ENCODE measurements around the gene PPM1A. TPM values are rescaled to one million over a fixed set of nuclear protein-coding genes. Genes with fewer than 3 reads are reported as not detected.

The PPM1A gene
- total RNA-seq, 1 donor = 31.0 TPM

DNA sequence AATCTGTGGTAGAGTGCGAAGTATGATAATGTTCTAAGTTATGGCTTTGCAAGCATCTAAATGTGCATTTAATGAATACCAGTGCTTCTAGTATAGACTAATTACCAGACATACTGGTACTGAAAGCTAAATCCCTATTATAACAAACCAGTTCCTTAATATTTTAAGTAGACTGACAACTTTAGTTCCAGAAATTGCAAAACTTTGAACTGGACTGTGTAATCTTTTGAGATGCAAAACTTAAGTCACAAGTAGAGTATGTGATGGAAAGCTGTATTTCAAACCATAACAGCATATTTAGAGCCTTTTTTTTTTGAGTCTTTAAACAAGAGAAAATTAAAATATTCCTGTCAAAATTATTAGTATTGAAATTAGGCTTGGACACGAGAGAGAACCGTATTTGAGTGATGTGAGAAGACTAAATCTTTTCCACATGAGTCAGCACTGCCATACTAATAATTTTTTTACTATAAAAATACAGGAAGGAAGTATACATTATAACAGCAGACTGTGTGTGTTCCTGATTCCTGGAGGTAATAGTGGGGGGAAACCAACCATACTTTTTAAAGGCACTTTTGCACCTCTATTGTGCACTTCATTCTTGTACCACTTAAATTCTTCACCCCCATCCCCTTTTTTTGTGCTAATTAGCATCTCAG, 45.5 kb downstream of the PPM1A start:
- TF ChIP-seq, protein P1, sequence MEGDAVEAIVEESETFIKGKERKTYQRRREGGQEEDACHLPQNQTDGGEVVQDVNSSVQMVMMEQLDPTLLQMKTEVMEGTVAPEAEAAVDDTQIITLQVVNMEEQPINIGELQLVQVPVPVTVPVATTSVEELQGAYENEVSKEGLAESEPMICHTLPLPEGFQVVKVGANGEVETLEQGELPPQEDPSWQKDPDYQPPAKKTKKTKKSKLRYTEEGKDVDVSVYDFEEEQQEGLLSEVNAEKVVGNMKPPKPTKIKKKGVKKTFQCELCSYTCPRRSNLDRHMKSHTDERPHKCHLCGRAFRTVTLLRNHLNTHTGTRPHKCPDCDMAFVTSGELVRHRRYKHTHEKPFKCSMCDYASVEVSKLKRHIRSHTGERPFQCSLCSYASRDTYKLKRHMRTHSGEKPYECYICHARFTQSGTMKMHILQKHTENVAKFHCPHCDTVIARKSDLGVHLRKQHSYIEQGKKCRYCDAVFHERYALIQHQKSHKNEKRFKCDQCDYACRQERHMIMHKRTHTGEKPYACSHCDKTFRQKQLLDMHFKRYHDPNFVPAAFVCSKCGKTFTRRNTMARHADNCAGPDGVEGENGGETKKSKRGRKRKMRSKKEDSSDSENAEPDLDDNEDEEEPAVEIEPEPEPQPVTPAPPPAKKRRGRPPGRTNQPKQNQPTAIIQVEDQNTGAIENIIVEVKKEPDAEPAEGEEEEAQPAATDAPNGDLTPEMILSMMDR (IDR thresholded peaks at IDR 0.05; ENCODE audit: insufficient read depth, low read length) = no peak
- no peak for DNase-seq (ENCODE audit: low read depth)
- H3K4me3 ChIP-seq (ENCODE audit: low read depth, low read length) = no peak overlapping the region

DNA sequence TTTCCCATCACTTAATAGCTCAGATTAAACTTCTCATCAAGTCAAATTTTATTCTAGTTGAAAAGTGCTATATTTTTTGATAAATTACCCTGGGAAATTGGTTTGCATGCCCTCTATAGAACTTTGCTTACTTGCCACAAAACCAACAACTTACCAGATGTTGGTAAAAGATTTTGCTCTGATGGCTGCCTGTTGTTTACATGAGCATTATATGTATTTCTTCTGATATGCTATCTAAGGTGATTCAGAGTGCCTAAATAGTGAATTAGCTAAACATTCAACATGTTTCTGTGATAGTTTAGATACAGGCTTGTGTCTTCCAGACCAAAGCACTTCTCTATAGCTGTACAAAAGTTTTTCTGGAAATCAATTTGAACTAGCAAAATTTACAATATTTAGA, 51.0 kb downstream of the PPM1A start:
- TF ChIP-seq, protein P1 (IDR thresholded peaks at IDR 0.05; ENCODE audit: insufficient read depth, low read length) = no peak
- H3K4me3 ChIP-seq (ENCODE audit: low read depth, low read length) = no peak overlapping the region
- DNase-seq (ENCODE audit: low read depth) = no peak

DNA sequence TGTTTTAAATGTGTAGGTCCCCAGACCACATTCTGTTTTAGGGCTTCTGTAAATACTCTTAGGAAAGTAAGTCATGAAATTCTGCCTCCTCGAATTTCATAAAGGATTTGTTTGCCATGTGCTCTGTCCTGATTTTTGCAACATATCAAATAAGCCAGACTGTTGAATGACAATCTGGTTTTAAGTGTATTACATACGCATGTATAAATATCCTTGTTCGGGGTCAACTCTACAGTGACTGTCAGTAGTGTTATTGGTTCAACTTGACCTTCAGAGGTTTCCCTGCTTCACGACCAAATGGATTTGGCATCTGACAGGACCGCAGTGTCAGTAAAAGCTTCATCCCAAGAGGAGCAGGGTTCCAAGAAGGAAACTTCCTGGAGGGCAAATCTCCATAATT, 52.7 kb downstream of the PPM1A start:
- TF ChIP-seq, protein P1 (IDR thresholded peaks at IDR 0.05; ENCODE audit: insufficient read depth, low read length) = no peak
- no peak for DNase-seq (ENCODE audit: low read depth)
- H3K4me3 ChIP-seq (ENCODE audit: low read depth, low read length) = no peak overlapping the region

DNA sequence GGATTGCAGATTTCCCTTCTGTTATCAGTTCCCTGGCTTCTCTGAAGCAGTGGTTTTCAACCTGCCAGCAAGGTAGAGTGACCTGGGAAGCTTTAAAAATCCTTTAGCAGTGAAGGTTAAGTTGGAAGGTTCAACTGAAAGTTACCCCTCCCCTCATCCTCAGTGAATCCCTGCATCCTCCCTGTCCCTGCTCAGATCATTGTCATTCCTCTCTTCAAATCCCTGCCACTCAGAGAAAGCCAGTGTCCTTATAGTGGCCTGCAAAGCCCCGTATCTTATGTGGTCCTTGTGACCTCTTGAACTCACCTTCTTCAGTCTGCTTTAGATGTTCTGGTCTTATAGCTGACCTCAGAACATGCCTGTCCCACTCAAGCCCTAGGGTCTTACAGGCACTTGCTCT, 53.6 kb downstream of the PPM1A start:
- H3K4me3 ChIP-seq (ENCODE audit: low read depth, low read length) = no peak overlapping the region
- TF ChIP-seq, protein P1 (IDR thresholded peaks at IDR 0.05; ENCODE audit: insufficient read depth, low read length) = no peak
- no peak for DNase-seq (ENCODE audit: low read depth)

DNA sequence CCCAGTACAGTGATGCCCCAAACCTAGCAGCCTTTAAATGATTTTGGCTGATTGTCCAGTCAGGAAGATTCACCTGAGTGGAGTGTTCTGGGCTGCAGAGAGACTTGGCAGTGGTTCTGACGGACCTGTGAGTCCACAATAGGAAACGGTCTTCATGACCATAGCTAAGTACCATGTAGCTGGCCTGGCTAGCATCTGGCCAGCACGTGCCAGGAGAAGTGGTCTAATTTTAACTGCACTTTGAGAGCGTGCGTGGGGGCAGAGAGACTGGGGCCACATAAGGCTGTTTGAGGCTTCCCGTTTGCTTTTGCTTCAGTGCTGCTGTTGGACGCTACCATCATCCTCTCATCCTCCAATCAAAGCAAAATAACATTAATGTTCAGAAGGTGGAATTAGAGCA, 54.7 kb downstream of the PPM1A start:
- no peak for DNase-seq (ENCODE audit: low read depth)
- TF ChIP-seq, protein P1 (IDR thresholded peaks at IDR 0.05; ENCODE audit: insufficient read depth, low read length) = no peak
- no peak overlapping the region for H3K4me3 ChIP-seq (ENCODE audit: low read depth, low read length)

DNA sequence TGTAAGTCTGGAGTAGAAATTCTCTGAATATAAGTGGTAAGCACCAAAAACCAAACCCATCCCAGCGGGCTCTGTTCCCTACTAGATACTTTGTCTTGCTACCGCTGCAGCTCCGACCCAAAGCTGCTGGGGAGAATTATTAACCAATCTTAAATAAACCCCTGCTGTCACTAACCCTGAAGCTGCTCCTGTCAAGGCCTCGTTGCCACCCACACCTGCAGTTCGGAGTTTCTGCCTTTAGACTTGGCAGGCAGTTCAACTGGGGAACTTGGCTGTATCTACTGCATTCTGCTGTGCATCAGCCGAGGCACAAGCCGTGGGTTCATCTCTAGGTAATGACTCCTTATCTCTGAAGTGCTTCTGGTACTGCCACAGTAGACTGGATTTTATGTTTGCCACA, 55.5 kb downstream of the PPM1A start:
- H3K4me3 ChIP-seq (ENCODE audit: low read depth, low read length) = no peak overlapping the region
- no peak for DNase-seq (ENCODE audit: low read depth)
- TF ChIP-seq, protein P1 (IDR thresholded peaks at IDR 0.05; ENCODE audit: insufficient read depth, low read length) = no peak
